HG03571 (cell line): ENCODE measurements around the gene TMEM121B.

Experiments
- ATAC-seq: cut with Tn5 transposase; IDR thresholded peaks from one replicate; pipeline ENCODE4 v1.9.1; 2021; ENCODE audit not compliant: unreplicated experiment

TMEM121B gene

GRCh38 chr22:17112491-17113042, 8.6 kb downstream of the TMEM121B start:
- no peak for ATAC-seq

GRCh38 chr22:17110791-17111550, 10.2 kb downstream of the TMEM121B start:
- no peak for ATAC-seq

- ATAC-seq, result no peak
These were observed 11.2 kb downstream of the TMEM121B start for GRCh38 chr22:17109976-17110375.

- ATAC-seq, result no peak
These were observed 11.9 kb downstream of the TMEM121B start for GRCh38 chr22:17109113-17109865.

- ATAC-seq, result no peak
These were observed 12.7 kb downstream of the TMEM121B start for GRCh38 chr22:17108256-17109112.

GRCh38 chr22:17107547-17107810, 13.7 kb downstream of the TMEM121B start:
- ATAC-seq, result no peak

- ATAC-seq, result no peak
These were observed 14.2 kb downstream of the TMEM121B start for GRCh38 chr22:17106785-17107546.

- no peak for ATAC-seq
These were observed 14.9 kb downstream of the TMEM121B start for GRCh38 chr22:17106161-17106784.

GRCh38 chr22:17105143-17106129, 15.7 kb downstream of the TMEM121B start:
- ATAC-seq, result no peak

GRCh38 chr22:17104336-17104935, 16.7 kb downstream of the TMEM121B start:
- ATAC-seq, result no peak

GRCh38 chr22:17103351-17103750, 17.8 kb downstream of the TMEM121B start:
- ATAC-seq, result no peak

GRCh38 chr22:17102297-17102667, 18.9 kb downstream of the TMEM121B start:
- ATAC-seq, result no peak

- no peak for ATAC-seq
These were observed 19.5 kb downstream of the TMEM121B start for GRCh38 chr22:17101475-17102296.

- no peak for ATAC-seq
These were observed 20.5 kb downstream of the TMEM121B start for GRCh38 chr22:17100621-17101020.

GRCh38 chr22:17098379-17098819, 22.8 kb downstream of the TMEM121B start:
- no peak for ATAC-seq

GRCh38 chr22:17097701-17098100, 23.5 kb downstream of the TMEM121B start:
- no peak for ATAC-seq

GRCh38 chr22:17097062-17097461, 24.1 kb downstream of the TMEM121B start:
- no peak for ATAC-seq

GRCh38 chr22:17096071-17096470, 25.1 kb downstream of the TMEM121B start:
- no peak for ATAC-seq
